Omental fat pad (tissue), 4 donors: Measurements from ENCODE around the gene SIL1. TPM values are rescaled to one million over a fixed set of nuclear protein-coding genes. Genes with fewer than 3 reads are reported as not detected.
"Not testable (repeated sequence)": the region's sequence is repeated elsewhere in the genome, so short reads cannot be mapped to it uniquely, and the experiment has no call there.

Experiments used
- ATAC-seq: fragments of 150-250 bp; one replicate; pipeline ENCODE4 v1.9.1; 2016; ENCODE audit warnings: mild to moderate bottlenecking, moderate library complexity; ENCODE audit not compliant: low FRiP score
- DNase-seq: peaks from one replicate; pipeline ENCODE4 v3.0.0-alpha.2; 2019; ENCODE audit warnings: low spot score
- CTCF ChIP-seq, 3 donors: fragments of 450-650 bp; IDR thresholded peaks; one replicate each; pipeline ENCODE4 v1.5.1; 2016 to 2017; ENCODE audit warnings: antibody characterized with exemption in 3 of 3, mild to moderate bottlenecking in 3 of 3, moderate library complexity in 2 of 3
- total RNA-seq, 4 donors: library from RNA; depleted of rRNA; stranded (reverse); fragments of >200 nt; gene quantifications; one replicate each; pipeline ENCODE4 v1.1.0, GENCODE V29; 2016

The SIL1 gene
- total RNA-seq, 4 donors from 2014 or later: 34.7 to 66.0 (median 38.9) TPM

- no peak for DNase-seq
- TF ChIP-seq CTCF (IDR thresholded peaks at IDR 0.05): no peak
- no peak for ATAC-seq
Observed at GRCh38 chr5:139058121-139058520, 140.0 kb downstream of the SIL1 start.

GRCh38 chr5:139057045-139057939 is 140.9 kb downstream of the SIL1 start:
- not testable (repeated sequence) for ATAC-seq, DNase-seq

DNA sequence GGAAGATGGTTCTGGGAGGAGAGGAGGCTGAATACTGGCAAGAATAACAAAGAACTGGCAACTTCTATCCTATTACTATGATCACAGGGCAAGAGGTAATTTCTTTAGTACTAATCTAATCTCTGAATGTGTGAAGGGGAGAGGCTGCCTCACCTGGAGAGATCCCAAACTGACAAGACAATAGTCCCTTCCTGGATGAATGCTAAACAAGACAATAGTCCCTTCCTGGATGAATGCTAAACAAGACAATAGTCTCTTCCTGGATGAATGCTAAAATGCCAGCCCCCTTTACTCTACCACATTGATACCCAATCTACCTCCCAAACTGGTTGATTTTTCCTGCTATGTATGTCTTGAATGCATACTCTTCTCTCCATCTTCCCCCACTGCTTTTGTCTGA is 145.2 kb downstream of the SIL1 start:
- TF ChIP-seq CTCF (IDR thresholded peaks at IDR 0.05): no peak
- no peak for DNase-seq
- ATAC-seq: no peak

- no peak for TF ChIP-seq CTCF (IDR thresholded peaks at IDR 0.05)
- no peak for ATAC-seq
- no peak for DNase-seq
Observed at GRCh38 chr5:139051392-139051791, 146.8 kb downstream of the SIL1 start.

GRCh38 chr5:139050432-139050831 is 147.7 kb downstream of the SIL1 start:
- DNase-seq: no peak
- no peak for ATAC-seq
- no peak for TF ChIP-seq CTCF (IDR thresholded peaks at IDR 0.05)

DNA sequence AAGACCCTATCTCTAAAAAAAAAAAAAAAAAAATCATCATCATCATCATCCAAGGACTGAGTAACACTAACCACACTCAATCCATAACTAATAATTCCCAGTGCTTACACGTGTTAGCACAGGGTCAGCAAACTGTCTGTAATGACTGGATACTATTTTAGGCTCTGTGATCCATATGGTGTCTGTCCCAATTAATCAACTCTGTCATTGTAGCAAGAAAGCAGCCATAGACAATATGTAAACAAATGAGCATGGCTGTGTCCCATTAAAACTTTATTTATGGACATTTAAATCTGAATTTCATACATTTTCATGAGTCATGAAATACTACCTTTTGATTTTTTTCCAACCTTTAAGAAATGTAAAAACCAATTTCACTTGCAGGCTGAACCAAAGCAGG is 148.4 kb downstream of the SIL1 start:
- DNase-seq: no peak
- ATAC-seq: no peak
- TF ChIP-seq CTCF (IDR thresholded peaks at IDR 0.05): no peak

DNA sequence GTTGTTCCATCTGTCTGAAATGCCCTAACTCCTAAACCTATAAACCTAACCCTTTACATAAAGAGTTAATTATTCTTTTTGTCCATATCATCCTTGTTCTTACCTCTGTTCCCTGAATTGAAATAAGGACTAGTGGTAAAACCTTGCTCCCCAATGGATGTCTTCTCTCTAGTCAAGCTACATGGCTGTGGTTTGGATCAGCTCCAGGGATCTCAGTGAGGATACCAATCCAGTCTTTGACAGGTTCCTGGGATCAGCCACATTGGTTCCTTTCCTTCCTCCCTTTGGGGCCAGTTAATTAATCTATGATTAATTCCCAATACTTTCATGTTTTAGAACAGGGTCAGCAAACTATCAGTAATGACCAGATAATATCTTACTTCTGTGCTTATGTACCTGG is 151.6 kb downstream of the SIL1 start:
- TF ChIP-seq CTCF (IDR thresholded peaks at IDR 0.05): no peak
- ATAC-seq (no peak), DNase-seq (no peak)
